Stimulated activated CD4-positive, alpha-beta T cell treated with anti-CD3 and anti-CD28 coated beads, Interleukin-2, amount 100 ng/mL, for 24 hours (primary cell): Measurements from ENCODE around the gene SLC2A2.

Experiments
- DNase-seq, 2 donors: peaks; one replicate each; pipeline ENCODE4 v3.0.0-alpha.2; 2020

The SLC2A2 gene

DNA sequence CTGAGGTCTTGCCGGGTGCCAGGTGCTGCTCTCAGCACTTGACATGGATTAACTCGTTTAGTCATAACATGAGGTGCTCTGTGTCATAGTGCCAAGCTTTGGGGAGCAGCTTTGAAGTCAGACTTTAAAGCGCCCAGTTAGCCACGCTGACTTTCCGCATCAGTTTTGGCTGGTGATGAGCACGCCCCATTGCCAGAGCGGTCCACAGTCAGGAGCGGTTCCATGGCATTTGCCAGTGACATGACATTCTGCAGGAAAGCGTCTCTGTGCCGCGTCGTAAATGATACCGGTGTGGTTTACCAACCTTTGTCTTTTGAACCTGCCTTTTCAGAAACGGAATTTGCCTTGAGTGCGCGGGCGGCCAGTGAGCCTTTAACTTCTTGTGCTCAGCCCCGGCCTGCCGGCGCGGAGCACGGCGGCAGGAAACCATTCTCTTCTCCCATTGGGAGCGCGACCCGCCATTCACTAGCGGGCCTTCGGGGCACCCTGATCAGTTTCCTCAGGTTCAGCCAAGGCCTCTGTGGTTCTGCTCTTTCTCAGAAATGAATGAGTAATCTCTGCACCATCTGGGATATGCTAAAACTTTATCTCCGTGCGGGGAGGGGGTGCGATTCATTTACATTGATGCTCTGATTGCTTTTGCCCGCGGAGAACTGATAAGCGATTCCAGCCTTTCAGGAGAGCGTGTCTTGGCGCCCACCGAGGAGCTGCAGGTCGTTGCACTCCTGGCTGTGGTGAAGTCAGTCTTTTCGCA is 1.7 kb upstream of the SLC2A2 start:
- DNase-seq, result peak; percentile 48 to 64

DNA sequence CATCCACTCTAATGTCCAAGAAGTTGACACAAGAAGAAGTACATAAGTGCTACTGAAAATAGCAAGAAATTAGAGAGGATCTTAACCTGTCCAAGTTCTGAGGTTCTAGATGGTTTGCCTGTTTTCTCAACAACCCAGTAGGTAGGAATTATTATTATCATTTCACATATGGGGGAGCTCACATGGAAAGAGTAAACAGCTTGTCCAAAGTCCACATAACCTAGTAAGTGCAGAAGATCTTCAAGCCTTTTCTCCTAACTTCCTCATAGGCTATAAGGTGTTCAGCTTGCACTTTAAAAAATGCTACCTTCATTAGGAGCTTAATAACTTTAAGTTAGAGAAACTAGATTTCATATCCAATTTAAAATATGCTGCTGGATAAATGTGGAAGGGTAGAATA is 3.0 kb downstream of the SLC2A2 start:
- no peak for DNase-seq

DNA sequence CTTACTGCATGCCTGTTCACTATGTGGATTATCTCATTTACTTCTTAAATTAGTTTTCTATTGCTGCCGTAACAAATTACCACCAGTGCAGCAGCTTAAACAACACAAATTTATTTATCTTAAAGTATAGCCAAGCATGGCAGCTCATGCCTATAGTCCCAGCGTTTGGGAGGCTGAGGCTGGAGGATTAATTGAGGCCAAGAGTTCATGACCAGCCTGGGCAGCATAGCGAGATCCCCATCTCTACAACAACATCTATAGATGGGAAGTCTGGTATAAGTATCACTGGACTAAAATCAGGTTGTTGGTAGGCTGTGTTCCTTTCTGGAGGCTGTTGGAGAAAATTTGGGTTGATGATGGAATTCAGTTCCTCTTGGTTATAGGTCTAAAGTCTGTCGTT is 5.1 kb downstream of the SLC2A2 start:
- no peak for DNase-seq

DNA sequence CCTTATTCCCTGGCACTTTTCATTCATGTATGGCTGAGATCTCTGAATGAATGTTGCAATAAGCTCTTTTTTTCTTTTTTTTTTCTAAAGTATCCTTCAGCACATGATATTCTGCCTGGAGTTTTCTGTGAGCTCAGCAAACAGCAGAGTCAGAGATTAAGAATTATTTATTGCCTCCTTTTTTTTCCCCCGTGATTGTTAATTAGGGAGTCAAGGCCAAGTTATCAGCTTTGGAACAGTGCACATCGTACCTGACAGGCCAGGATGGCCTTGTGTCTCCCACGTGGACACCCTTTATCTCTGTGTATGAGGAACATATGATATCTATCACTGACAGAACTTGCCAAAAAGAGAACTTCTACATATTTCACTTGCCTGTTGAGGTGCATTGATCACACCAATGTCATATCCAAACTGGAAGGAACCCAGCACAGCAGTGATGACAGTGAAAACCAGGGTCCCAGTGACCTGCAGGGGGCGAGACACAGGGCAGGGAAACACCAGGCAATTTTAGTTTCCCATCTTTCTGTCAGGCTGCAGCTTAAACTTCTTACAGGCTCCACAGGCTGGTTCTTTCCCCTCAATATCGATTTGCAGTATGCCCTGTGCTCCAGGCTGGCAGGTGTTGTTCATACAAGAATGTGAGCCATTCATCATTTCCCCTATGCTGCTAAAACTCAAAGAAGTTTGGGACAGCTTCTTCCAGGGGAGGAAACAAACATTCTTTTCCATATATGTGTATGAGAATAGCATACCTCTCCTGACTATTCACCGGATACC is 8.2 kb downstream of the SLC2A2 start:
- DNase-seq, result peak in 1 of 2 donors; percentile 3

DNA sequence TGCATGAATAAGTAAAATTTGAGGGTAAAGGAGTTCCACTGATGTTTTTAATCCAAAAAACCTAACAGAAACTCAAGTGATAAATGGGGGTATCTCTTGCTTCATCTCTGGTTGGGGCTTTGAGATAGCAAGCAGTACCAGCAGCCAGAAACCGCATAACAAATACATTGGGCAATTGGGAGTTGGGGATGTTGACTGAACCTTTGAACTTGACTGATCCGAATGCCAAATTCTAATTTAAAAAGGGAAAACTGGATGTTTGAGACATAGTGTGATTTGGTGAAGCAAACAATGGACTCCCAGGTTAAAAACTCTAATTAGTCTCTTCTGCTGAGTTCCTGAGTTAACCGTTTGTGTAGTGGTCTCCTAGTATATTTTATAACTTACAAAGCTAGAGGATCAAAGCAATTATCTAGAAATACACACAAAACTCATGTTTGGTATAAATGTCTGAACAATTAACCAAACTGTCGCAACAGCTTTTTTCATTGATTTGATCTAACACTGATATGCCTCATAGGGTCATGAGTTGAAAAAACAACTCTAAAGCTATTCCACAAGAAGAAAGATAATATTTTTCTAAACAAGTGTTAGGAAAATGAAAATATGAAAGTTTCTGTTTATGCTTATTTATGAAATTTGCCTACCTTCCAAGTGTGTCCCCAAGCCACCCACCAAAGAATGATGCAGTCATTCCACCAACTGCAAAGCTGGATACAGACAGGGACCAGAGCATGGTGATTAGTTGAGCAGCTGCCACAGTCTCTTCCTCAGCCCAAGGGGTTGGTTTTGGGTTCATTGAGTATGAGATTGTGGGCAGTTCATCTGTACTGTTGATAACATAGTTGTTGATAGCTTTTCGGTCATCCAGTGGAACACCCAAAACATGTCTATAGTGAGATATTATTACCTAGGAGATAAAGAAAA is 12.4 kb downstream of the SLC2A2 start:
- no peak for DNase-seq

DNA sequence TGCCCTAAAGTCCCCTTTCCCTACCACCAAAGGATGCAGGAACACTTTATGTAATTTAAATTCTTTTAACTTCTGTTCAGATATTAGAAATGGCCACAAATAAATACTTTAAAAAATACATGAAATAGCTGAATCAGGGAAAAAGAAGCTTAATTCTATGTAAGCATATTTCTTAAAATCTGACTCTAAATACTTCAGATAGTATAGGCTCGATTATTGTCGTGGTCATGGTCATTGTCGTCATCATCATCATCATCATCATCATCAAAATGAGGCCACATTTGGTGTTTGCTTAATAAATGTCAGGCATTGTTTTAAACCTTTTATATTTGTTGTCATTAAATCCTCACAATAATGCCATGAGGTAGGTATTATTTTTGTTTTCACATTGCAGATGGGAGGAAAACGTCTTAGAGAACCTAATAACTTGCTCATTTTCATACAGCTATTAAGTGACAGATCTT is 14.6 kb downstream of the SLC2A2 start:
- DNase-seq, result no peak

DNA sequence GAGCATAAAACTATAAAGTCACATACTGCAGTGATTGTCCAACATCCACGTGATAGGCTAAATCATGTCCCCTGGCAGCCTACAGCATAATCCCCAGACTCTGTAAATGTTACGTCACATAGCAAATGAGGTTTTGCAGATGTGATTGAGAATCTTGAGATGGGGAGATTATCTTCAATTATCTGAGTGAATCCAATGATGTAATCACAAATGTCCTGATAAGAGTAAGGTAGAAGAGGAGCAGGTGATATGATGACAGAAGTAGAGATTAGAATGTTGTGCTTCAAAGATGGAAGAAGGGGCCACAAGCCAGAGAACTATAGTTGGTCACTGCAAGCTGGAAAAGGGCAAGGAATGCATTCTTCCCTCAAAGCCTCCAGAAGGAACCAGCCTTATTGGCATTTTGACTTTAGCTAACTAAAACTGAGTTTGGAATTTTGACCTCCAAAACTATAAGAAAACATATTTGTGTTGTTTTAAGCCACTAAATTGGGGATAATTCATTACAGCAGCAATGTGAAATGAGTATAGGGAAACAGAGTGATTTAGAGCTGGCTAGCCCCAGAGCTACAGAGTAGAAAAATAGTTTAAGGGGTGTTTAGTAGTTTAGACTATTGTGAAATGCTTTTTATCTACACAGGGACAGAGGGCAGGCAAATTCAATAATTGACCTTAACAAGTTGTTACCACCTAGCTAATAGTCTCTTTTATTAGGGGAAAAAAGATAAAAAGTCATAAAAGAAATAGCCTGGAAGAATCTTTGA is 15.2 kb downstream of the SLC2A2 start:
- DNase-seq, result no peak

DNA sequence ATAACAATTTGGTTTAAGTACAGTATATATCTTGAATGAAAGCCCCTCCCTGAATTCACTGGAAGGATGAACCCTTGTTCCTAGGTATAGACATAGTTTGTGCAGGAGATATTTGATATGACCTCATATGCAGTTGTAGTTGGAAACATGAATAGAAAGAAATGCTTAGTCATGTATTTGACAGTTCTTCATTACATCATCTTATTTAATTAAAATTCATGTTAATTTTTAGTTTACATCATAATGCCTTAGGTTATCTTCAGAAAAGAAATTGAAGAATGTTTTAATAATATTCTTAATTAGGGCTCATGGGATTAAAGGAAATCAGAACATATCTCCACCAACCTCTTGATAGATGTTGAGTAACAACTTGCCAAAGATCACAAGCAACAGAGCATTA is 19.2 kb downstream of the SLC2A2 start:
- no peak for DNase-seq

DNA sequence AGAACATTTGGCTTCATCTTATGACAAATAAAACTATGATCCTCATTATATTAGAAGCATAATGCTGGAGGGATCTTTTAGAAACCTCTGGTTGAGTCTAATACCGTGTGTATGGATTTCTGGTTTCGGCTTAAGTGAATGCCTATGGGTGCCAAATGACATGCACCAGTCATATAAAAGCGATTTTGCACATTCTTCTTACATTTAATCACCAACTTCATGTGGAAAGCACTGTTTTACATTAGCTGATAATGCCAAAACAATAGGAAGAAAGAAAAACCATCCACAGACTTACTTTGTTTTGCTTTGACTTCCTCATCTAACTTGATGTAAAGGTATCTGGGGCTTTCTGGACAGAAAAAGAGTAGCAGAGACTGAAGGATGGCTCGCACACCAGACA is 20.9 kb downstream of the SLC2A2 start:
- DNase-seq, result no peak

DNA sequence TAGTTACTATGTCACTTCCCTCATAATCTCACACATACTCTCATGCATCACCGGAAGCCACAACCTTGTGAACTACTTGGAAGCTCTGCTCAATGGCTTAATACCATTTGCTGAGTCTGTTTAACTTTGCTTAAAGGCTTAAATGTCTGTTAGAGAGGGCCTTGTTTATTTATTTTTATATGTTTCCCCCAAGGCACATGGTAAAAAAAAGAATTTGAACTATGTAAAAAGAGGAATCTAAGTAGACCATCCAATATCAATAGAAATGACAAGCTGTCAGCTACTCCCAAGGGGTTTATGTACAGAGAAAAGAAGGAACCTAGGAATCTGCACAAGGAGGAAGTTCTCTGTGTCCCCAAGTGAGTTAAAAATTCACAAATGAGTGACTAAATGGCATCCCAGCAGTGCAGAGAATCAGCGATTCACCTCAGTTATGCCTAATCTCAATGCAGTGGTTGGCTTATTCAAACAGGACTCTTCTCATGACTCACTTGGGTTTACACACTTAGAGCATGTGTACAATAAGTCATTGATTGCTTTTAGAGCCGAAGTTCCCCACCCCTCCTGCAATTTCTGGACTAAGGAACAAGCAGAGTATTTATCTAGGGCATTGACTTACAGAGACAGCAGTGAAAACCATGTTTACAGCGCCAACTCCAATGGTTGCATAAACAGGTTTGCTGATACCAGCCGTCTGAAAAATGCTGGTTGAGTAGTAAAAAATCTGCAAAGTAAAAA is 24.4 kb downstream of the SLC2A2 start:
- no peak for DNase-seq

DNA sequence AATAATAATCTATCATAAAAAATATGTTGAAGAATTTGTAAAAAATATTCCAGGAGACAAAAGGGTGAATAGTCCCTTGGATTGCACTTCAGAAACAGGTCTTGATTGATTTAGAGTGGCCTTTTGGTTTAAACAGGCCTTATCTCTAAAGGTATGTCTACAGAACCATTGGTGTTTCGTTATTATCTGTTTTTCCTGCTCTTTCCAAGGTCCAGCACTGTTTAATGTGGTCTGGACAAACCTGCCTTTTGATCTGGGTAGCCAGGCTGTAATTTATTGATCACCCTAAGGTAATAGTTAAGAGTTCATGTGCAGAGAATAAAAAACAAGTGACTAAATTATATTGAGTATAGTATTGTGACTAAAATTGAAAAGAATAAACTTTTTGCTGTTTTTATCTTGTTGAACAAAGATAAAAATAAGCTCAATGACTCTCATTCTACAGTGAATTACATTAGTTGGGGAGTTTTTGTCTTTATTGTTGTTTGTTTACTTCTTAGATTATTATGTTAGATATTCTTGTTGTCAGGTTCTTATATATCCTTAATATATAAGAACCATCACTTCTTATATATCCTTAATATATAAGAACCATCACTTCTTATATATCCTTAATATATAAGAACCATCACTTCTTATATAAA is 25.1 kb downstream of the SLC2A2 start:
- DNase-seq, result no peak

DNA sequence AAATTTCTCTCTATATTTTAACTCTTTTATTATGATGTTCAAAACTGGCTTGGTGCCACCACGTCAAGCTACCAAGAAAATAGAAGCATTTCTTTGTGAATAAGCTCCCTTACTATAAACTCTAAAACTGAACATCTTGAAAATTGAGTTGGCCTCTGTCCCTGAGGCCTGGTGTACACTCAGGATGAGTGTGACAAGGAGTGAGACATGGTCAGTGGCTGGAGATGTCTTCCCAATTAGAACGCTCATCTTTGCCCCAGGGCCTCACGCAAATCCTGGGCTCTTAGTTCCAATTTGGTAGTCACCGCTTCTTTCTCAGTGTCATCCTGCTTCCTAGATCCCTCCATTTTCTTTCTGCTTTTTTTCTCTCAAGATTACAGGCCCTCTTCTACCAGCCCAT is 26.2 kb downstream of the SLC2A2 start:
- DNase-seq, result no peak

DNA sequence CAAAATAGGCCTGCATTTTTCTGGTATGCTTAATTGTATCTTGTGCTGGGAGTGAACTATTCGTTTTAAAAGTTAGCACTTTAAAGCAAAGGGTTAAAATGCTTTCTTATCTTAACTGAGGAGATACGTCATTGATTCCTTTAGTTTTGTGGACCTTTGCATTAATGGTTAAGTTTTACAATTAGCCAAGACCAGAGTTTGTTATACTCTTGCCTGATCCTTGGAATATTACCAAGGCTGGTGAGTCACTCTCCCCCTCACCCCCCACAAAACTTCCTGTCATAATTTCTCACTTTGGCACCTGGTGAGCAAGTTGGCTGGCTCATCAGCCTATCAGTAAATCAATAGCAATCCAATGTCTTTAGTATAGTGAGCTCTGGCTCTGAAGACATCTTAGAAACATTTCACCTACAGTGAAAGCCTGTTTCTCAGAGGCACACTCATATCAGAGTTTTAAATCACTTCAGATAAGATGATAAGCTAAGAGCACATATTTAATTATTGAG is 26.7 kb downstream of the SLC2A2 start:
- no peak for DNase-seq

DNA sequence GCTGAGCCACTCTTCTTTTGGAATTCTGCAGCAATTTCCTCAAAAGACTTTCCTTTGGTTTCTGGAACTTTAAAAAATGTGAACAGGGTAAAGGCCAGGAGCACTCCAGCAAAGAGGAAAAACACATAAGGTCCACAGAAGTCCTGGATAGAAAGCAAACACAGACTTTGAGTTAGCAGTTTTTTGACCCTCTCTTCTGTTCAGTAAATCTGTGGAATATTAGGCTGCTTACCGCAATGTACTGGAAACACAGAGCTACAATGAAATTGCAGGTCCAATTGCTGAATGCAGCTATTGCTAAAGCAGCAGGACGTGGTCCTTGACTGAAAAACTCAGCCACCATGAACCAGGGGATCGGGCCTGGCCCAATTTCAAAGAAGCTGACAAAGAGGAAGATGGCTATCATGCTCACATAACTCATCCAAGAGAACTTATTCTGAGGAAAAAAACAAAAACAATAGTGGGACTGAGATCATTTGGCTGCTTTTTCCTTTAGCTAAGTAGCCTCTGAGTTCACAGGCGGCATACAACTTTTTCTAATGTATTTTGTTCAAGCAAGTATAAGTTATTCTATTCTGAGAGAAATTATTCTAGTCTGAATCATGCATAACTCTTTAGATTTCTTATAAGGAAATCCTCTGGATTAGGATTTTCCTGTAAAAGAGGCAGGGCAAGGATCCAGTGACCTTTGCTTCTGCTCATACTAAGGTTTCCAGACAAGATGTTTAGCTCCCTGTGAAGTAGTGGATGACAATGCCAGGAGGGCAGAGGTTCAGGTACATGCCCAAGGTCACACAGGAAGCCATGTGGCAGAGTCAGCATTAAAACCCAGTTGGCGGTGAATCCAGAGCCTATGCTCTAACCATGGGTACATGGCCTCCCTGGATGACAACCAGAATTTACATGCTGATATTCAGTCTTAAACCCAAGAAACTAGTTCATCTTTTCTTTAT is 28.3 kb downstream of the SLC2A2 start:
- no peak for DNase-seq

DNA sequence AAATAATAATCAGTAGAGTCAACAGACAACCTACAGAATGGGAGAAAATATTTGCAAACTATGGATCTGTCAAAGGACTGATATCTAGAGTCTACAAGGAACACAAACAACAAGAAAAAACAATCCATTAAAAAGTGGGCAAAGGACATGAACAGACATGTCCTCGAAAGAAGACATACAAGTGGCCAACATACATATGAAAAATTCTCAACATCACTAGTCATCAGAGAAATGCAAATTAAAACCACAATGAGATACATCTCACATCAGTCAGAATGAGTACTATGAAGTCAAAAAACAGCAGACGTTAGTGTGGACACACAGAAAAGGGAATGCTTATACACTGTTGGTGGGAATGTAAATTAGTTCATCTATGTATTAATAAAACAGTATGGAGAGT is 33.7 kb downstream of the SLC2A2 start:
- no peak for DNase-seq

DNA sequence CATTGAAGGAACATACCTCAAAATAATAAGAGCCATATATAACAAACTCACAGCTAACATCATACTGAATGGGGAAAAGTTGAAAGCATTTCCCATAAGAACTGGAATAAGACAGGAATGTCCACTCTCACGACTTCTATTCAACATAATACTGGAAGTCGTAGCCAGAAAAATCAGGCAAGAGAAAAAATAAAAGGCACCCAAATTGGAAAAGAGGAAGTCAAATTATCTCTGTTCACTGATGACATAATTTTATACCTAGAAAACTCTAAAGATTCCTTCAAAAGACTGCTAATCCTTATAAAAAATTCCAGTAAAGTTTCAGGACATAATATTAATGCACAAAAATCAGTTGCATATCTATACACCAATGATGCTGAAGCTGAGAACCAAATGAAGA is 34.9 kb downstream of the SLC2A2 start:
- no peak for DNase-seq

DNA sequence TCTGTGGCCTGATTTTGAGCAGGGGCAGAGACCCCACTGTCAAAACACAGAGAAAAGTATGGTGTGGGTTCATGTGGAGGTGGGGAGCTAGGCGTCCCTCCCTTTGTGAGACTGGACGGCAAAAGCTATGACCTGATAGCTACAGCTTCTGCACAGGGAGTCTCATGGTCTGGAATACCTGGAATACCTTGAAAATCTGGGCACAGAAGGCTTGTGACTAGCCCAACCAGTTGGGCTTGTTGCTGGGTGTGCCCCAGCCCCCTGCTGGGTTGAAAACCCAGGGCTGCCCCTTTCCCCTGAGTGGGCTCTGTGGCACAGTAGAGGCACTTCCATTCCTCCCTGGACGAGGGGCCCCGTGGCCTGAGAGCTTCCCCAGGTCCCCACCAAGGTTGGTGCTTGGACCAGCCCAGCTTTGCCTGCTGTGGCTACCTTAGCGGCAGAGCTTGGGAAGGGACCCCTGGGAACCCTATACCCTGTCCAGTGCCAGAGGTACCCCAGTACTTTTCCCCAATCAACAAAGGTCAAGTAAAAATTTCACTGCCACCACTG is 37.3 kb downstream of the SLC2A2 start:
- DNase-seq, result no peak

DNA sequence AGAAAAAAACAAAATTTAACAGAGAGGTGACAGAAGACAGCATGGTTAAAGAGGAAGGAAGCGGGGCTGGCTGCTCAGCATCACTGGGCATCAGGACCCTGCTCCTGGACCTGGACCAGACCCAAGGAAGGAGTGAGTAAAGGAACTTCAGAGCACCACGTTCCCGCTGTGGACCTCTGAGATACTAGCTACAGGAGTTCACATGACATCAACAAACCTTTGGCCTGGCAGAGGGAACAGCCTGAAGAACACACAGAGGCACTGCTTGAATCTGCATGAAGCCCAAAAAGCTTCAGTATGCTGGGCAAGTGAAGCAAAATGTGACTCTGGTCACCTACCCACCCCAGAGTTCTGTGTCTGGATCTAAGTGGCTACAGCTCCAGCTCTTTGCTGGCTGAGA is 38.1 kb downstream of the SLC2A2 start:
- no peak for DNase-seq

DNA sequence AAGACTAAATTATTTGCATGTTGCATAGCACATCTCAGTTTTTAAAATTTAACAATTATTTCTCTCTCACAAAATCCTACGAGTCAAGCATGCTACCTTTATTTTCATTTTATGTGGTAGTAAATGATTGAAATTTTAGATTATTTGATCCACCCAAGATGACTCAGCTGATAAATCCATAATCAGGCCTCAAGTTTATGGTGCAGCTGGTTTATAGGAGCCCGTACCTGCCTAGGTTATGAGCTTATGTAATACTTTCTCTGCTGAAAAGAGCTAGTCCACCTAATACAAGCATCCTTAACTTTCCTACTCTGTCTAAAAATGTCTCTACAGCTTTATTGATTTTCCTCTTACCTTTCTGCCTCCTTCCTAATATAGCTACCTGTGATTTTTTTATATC is 41.2 kb downstream of the SLC2A2 start:
- DNase-seq, result no peak

DNA sequence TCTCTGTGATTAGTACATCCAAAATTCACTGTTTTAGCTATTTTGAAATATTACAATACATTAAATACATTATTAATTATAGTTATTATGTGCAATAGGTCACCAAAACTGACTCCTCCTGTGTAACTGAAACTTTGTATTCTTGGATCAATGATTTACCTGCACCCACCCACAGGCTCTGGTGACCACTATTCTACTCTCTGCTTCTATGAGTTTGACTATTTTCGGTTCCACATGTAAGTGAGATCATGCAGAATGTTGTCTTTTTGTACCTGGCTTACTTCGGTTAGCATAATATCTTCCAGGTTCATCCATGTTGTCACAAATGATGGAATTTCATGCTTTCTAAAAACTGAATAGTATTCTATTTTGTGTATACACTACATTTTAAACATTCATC is 43.8 kb downstream of the SLC2A2 start:
- DNase-seq, result no peak
